ENCODE results near the gene IER3. TPM values are rescaled to one million over a fixed set of nuclear protein-coding genes. Genes with fewer than 3 reads are reported as not detected.

Gene IER3
- total and polyA plus RNA-seq, 2 of the 8 experiments (the other 6 are each of a cell fraction or from before 2014, with no cell fraction given) = 11.9 to 26.5 TPM

DNA sequence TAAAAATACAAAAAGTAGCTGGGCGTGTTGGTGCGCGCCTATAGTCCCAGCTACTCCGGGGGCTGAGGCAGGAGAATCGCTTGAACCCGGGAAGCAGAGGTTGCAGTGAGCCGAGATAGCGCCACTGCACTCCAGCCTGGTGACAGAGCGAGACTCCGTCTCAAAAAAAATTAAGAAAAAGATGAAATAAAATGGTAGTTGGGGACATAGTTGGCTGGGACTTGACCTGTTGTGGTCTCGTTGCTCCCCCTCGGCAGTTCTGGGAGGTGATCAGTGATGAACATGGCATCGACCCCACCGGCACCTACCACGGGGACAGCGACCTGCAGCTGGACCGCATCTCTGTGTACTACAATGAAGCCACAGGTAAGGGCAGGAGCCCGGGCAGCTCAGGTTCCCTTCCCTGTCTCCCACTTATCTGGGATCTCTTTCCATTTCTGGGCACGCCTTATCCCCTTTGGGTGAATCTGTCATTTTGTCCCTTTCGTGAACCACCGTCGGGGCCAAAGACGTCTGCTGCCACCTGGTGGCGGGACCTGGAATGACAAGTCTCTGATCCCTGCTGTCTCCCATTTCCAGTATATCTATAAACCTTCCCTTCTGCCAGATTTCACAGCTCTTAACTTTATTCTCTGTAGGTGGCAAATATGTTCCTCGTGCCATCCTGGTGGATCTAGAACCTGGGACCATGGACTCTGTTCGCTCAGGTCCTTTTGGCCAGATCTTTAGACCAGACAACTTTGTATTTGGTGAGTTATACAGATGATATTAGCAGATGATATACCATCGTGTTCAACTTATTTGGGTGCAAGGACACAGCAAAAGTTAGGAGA, 21.9 kb downstream of the IER3 start:
- Histone ChIP-seq H3K79me1 (ENCODE audit: low read depth, low read length) (no peaks in the 10 kb centered on the region), H3K27ac (ENCODE audit: low read depth, low read length) (no peak overlapping the region), H2AFZ (ENCODE audit: low read length) (no peak overlapping the region), H2BK15ac (ENCODE audit: low read length) (no peak overlapping the region), H3K27me3 (replicated peaks in 1 of 4; ENCODE audit: control insufficient read depth in 3 of 4, extremely low read depth in 1 of 4, insufficient read depth in 3 of 4, low read length in 3 of 4) (no peaks in the 10 kb centered on the region), H2BK12ac (ENCODE audit: low read depth, low read length) (no peak overlapping the region), H3K23me2 (ENCODE audit: low read depth, low read length) (peaks cover 8% of the 10 kb centered on the region), H3K36me3 (ENCODE audit: control insufficient read depth in 2 of 4, insufficient read depth in 4 of 4, low read length in 3 of 4) (peaks cover 21 to 43% (median 32%) of the 10 kb centered on the region in 4 experiments), H4K20me1 (replicated peaks in 1 of 2; ENCODE audit: control insufficient read depth in 1 of 2, insufficient read depth in 2 of 2, low read length in 2 of 2) (peaks cover 8 to 22% of the 10 kb centered on the region in 2 experiments), H3K4ac (replicated peaks; ENCODE audit: insufficient read length, low read depth, low read length) (no peak overlapping the region), H3K18ac (ENCODE audit: extremely low read depth, low read length) (no peak overlapping the region), H3K79me2 (ENCODE audit: control insufficient read depth in 1 of 2, insufficient read depth in 2 of 2, low read length in 2 of 2) (peaks cover 6 to 39% of the 10 kb centered on the region in 2 experiments), H3K14ac (ENCODE audit: insufficient read length) (no peak overlapping the region), H2BK5ac (ENCODE audit: low read depth, low read length) (no peak overlapping the region), H3K23ac (ENCODE audit: insufficient read length) (no peak overlapping the region), H2AK5ac (ENCODE audit: low read depth, low read length) (no peak overlapping the region), H3K56ac (replicated peaks; ENCODE audit: insufficient read length, low read depth, low read length) (no peak overlapping the region), H3K4me3 (ENCODE audit: extremely low read depth in 1 of 4, insufficient read depth in 2 of 4, low read depth in 3 of 4, low read length in 4 of 4) (peak overlapping the region; percentile 96 to 100 (median 96); a peak in 7 of 8 replicates), H3K9me3 (ENCODE audit: insufficient read depth in 2 of 2, low read depth in 1 of 2, low read length in 1 of 2) (no peaks in the 10 kb centered on the region), H2BK120ac (replicated peaks; ENCODE audit: low read depth, low read length) (no peak overlapping the region), H3K9ac (replicated peaks in 1 of 4; ENCODE audit: extremely low read depth in 1 of 4, low read depth in 3 of 4, low read length in 3 of 4) (peak overlapping the region in 2 of 4 experiments; percentile 95 to 97; a peak in 3 of 7 replicates), H3K4me2 (ENCODE audit: insufficient read depth in 1 of 2, low read depth in 2 of 2, low read length in 2 of 2) (peak overlapping the region; percentile 66 to 73), H2BK20ac (ENCODE audit: low read length) (no peak overlapping the region), H3K4me1 (replicated peaks in 1 of 4; ENCODE audit: control insufficient read depth in 3 of 4, insufficient read depth in 4 of 4, low read length in 3 of 4) (peaks cover 0 to 4% (median 1%) of the 10 kb centered on the region in 4 experiments; a peak in 4 of 7 replicates), H4K5ac (ENCODE audit: insufficient read length, low read depth, low read length) (no peak overlapping the region), H4K91ac (replicated peaks; ENCODE audit: insufficient read length, low read length) (no peak overlapping the region), H4K8ac (ENCODE audit: extremely low read depth, insufficient read depth, low read length) (peak overlapping the region; percentile 1; the same call in 1 of the 2 replicates)
- DNase-seq (ENCODE audit: low read depth in 1 of 2, low spot score in 2 of 2) (peak in 1 of 2 experiments; percentile 92), FAIRE-seq (no peak)
- ChIA-PET CTCF (ENCODE audit: partially characterized antibody) (interaction anchor here (0.6 to 8.2 kb wide), 32 partner anchors 10 to 329 kb away, joined by 3 to 61 read pairs (median 5); partner anchors contain the start of genes DHX16, FLOT1 and NRM), POLR2A (ENCODE audit: partially characterized antibody) (interaction anchor here (0.6 to 35.9 kb wide), 30 partner anchors 14 to 488 kb away, joined by 3 to 732 read pairs (median 6); partner anchors contain the start of genes ATAT1, DHX16, FLOT1 and GNL1)
- 53% methylated on average over 27 of the region's 27 CpGs; no CpG with 5 or more reads in 1 of the 2 experiments for WGBS, 2 experiments (ENCODE audit: extremely low coverage in 1 of 2, insufficient coverage in 1 of 2, insufficient read length in 1 of 2, insufficient replicate concordance in 2 of 2, low coverage in 1 of 2, low lambda C conversion rate in 2 of 2, missing lambda C conversion rate in 1 of 2)
- TF ChIP-seq CTBP2 (IDR thresholded peaks at IDR 0.05; ENCODE audit: borderline replicate concordance, insufficient read depth, insufficient read length, low read length) = no peak
- 0 out of 2 replicates have a peak, but pooled peaks have one; percentile 4 for TF ChIP-seq PHF8 (conservative IDR thresholded peaks at IDR 0.05; ENCODE audit: low read depth, low read length)
- 0 out of 2 replicates have a peak, but pooled peaks have one; percentile 38 for TF ChIP-seq BACH1 (IDR thresholded peaks at IDR 0.05; ENCODE audit: low read length)
- TF ChIP-seq TBP (IDR thresholded peaks at IDR 0.05; ENCODE audit: low read depth, low read length) = peak; percentile 34; the same call in 1 of the 2 replicates
- peak; percentile 91 to 96; a peak in 3 of 4 replicates for TF ChIP-seq SIN3A (conservative IDR thresholded peaks at IDR 0.05 in 1 of 2, IDR thresholded peaks at IDR 0.05 in 1 of 2; ENCODE audit: low read depth in 1 of 2, low read length in 2 of 2)
- TF ChIP-seq HDAC2 (IDR thresholded peaks at IDR 0.05; ENCODE audit: borderline replicate concordance in 1 of 2, low read depth in 2 of 2, low read length in 2 of 2) = 0 out of 4 replicates have a peak, but pooled peaks of 1 of the 2 experiments have one; percentile 36
- peak; percentile 46 for TF ChIP-seq SAP30 (IDR thresholded peaks at IDR 0.05; ENCODE audit: insufficient read depth, insufficient replicate concordance, low read length)
- 0 out of 2 replicates have a peak, but pooled peaks have one; percentile 31 for TF ChIP-seq KDM5A (IDR thresholded peaks at IDR 0.05; ENCODE audit: low read length)
- peak; percentile 53; the same call in 1 of the 2 replicates for TF ChIP-seq YY1 (IDR thresholded peaks at IDR 0.05; ENCODE audit: low read depth, low read length)
